Stomach (tissue), 9 donors: ENCODE data around the gene DYNC1LI2. TPM values are rescaled to one million over a fixed set of nuclear protein-coding genes. Genes with fewer than 3 reads are reported as not detected.

ENCODE experiments used
- DNase-seq, 2 donors: peaks; one replicate each; pipeline versions ENCODE4 v3.0.0 to v3.0.0-alpha.2; 2013 to 2019
- H3K27ac ChIP-seq, 5 donors: fragments of 200-600 bp in 4 of 5; sonication (generic) in 4 of 5; one replicate each; pipeline ENCODE4 v1.5.1; 2013 to 2019; ENCODE audit warnings: mild to moderate bottlenecking in 1 of 5, moderate library complexity in 1 of 5
- H3K27me3 ChIP-seq, 3 donors: fragments of 200-600 bp; sonication (generic); one replicate each; pipeline ENCODE4 v1.5.1; 2017 to 2019; ENCODE audit warnings: mixed run types in 1 of 3
- H3K36me3 ChIP-seq, 4 donors: fragments of 200-600 bp; sonication (generic); 1 replicate in 3 of 4; 2 replicates in 1 of 4; pipeline ENCODE4 v1.5.1; 2016 to 2019
- H3K4me1 ChIP-seq, 4 donors: fragments of 200-600 bp; sonication (generic); one replicate each; pipeline ENCODE4 v1.5.1; 2016 to 2019
- H3K4me3 ChIP-seq, 4 donors: fragments of 200-600 bp; sonication (generic) in 3 of 4; one replicate each; pipeline ENCODE4 v1.5.1; 2016 to 2019; ENCODE audit warnings: mild to moderate bottlenecking in 1 of 4
- H3K9me3 ChIP-seq, 4 donors: fragments of 200-600 bp; sonication (generic); one replicate each; pipeline ENCODE4 v1.5.1; 2016 to 2019
- CTCF ChIP-seq, 7 experiments: fragments of 450-650 bp in 4 of 7; fragments of 200-600 bp in 3 of 7; sonication (generic) in 3 of 7; IDR thresholded peaks; one replicate each; pipeline ENCODE4 v1.5.1; 2016 to 2019; ENCODE audit warnings: antibody characterized with exemption in 7 of 7, control low read depth in 2 of 7, mild to moderate bottlenecking in 1 of 7
- EP300 ChIP-seq: sonication (generic); formaldehyde crosslinking; IDR thresholded peaks from one replicate; pipeline ENCODE4 v1.6.1; 2017; ENCODE audit warnings: antibody characterized with exemption
- POLR2A ChIP-seq, 4 donors: fragments of 450-650 bp; IDR thresholded peaks; one replicate each; pipeline ENCODE4 v1.6.1; 2016; ENCODE audit warnings: antibody characterized with exemption in 4 of 4, control low read depth in 2 of 4, mild to moderate bottlenecking in 1 of 4, moderate library complexity in 1 of 4
- POLR2AphosphoS5 ChIP-seq, 3 donors: sonication (generic); formaldehyde crosslinking; IDR thresholded peaks; one replicate each; pipeline ENCODE4 v1.6.1; 2016; ENCODE audit warnings: antibody characterized with exemption in 3 of 3
- WGBS, 5 donors: extraction: QIAGEN DNeasy Blood & Tissue Kit in 3 of 5; methylation state at CpG; one replicate each; pipeline versions ENCODE4 v1.1.5 to v1.1.7; 2013 to 2018; 5-methylcytosine and 5-hydroxymethylcytosine counted together
- intact Hi-C: fragments of 100-400 bp; cut with DNase I; formaldehyde crosslinking; loops from one replicate; pipeline ENCODE4 v1.15.1; 2023; ENCODE audit warnings: low total_unique reads
- polyA plus RNA-seq, 3 donors: library from polyadenylated mRNA; stranded (reverse); fragments of 200-250 nt; gene quantifications; one replicate each; pipeline ENCODE4 v1.2.3, GENCODE V29; 2013
- total RNA-seq, 5 donors: library from RNA; depleted of rRNA; stranded (reverse); fragments of >200 nt; gene quantifications; one replicate each; pipeline versions ENCODE4 v1.1.0 to v1.2.3, GENCODE V29; 2014 to 2016
- donor health status: healthy with polysubstance abuse.
- donor health status: Bipolar disorder and iron deficiency.
- donor health status: healthy.

The DYNC1LI2 gene
- total and polyA plus RNA-seq, 8 donors: 34.5 to 264 (median 123) TPM

- peak in 1 of 2 donors; percentile 13 for DNase-seq
- TF ChIP-seq CTCF (IDR thresholded peaks at IDR 0.05) (no peak), POLR2AphosphoS5 (IDR thresholded peaks at IDR 0.05) (no peak), POLR2A (IDR thresholded peaks at IDR 0.05) (no peak), EP300 (no peak)
- no peaks in the 10 kb centered on the region for H3K9me3 ChIP-seq
- H3K4me1 ChIP-seq: peaks cover 29 to 77% (median 53%) of the 10 kb centered on the region in 4 donors
- 15 to 35% (median 18%) methylated on average over 1 of the region's 1 CpG for WGBS, 5 donors
- H3K27ac ChIP-seq: peak overlapping the region in 1 of 5 donors; percentile 35
- intact Hi-C loops: no loop called here
- H3K4me3 ChIP-seq: no peak overlapping the region
- peaks cover 41 to 76% (median 74%) of the 10 kb centered on the region in 4 donors for H3K36me3 ChIP-seq
- H3K27me3 ChIP-seq: no peaks in the 10 kb centered on the region
These were observed 4.7 kb downstream of the DYNC1LI2 start for GRCh38 chr16:66746682-66747081.

GRCh38 chr16:66746048-66746447 lies 5.4 kb downstream of the DYNC1LI2 start:
- intact Hi-C loops: no loop called here
- H3K4me1 ChIP-seq: peaks cover 34 to 83% (median 58%) of the 10 kb centered on the region in 4 donors
- H3K4me3 ChIP-seq: no peak overlapping the region
- no peaks in the 10 kb centered on the region for H3K9me3 ChIP-seq
- WGBS, 5 donors: 72 to 90% (median 83%) methylated on average over 3 of the region's 3 CpGs
- no peak for DNase-seq
- no peak for TF ChIP-seq CTCF (IDR thresholded peaks at IDR 0.05)
- no peak for TF ChIP-seq EP300
- TF ChIP-seq POLR2A (IDR thresholded peaks at IDR 0.05): no peak
- TF ChIP-seq POLR2AphosphoS5 (IDR thresholded peaks at IDR 0.05): no peak
- no peaks in the 10 kb centered on the region for H3K27me3 ChIP-seq
- peaks cover 41 to 77% (median 75%) of the 10 kb centered on the region in 4 donors for H3K36me3 ChIP-seq
- no peak overlapping the region for H3K27ac ChIP-seq

GRCh38 chr16:66741950-66742808 lies 9.2 kb downstream of the DYNC1LI2 start:
- H3K9me3 ChIP-seq: no peaks in the 10 kb centered on the region
- no peak for TF ChIP-seq POLR2AphosphoS5 (IDR thresholded peaks at IDR 0.05)
- no peak for TF ChIP-seq CTCF (IDR thresholded peaks at IDR 0.05)
- TF ChIP-seq EP300: no peak
- TF ChIP-seq POLR2A (IDR thresholded peaks at IDR 0.05): no peak
- H3K4me1 ChIP-seq: peaks cover 23 to 78% (median 46%) of the 10 kb centered on the region in 4 donors
- no peak overlapping the region for H3K4me3 ChIP-seq
- no peaks in the 10 kb centered on the region for H3K27me3 ChIP-seq
- H3K27ac ChIP-seq: peak overlapping the region; percentile 77 to 91 (median 84)
- intact Hi-C loops: no loop called here
- WGBS, 5 donors: 55 to 60% (median 57%) methylated on average over 10 of the region's 10 CpGs
- peak in 1 of 2 donors; percentile 62 for DNase-seq
- H3K36me3 ChIP-seq: peaks cover 28 to 93% (median 91%) of the 10 kb centered on the region in 4 donors

- Histone ChIP-seq H3K36me3 (peaks cover 36 to 93% (median 91%) of the 10 kb centered on the region in 4 donors), H3K27me3 (no peaks in the 10 kb centered on the region), H3K4me3 (no peak overlapping the region), H3K4me1 (peaks cover 20 to 75% (median 42%) of the 10 kb centered on the region in 4 donors), H3K9me3 (no peaks in the 10 kb centered on the region), H3K27ac (peak overlapping the region; percentile 74 to 90 (median 83))
- intact Hi-C loops: no loop called here
- TF ChIP-seq POLR2A (IDR thresholded peaks at IDR 0.05): no peak
- peak; percentile 26 to 76 (median 49) for TF ChIP-seq POLR2AphosphoS5 (IDR thresholded peaks at IDR 0.05)
- TF ChIP-seq CTCF (IDR thresholded peaks at IDR 0.05): no peak
- DNase-seq: peak; percentile 91 to 95
- 24 to 33% (median 24%) methylated on average over 10 of the region's 10 CpGs for WGBS, 5 donors
These were observed 10.1 kb downstream of the DYNC1LI2 start for GRCh38 chr16:66741169-66741900.
